Testis (tissue), 2 donors: ENCODE measurements around the gene LEF1.

Source experiments
- CTCF ChIP-seq, 3 experiments: fragments of 450-650 bp in 2 of 3; fragments of 200-600 bp in 1 of 3; sonication (generic) in 1 of 3; IDR thresholded peaks; one replicate each; pipeline ENCODE4 v1.5.1; 2016 to 2019; ENCODE audit warnings: antibody characterized with exemption in 3 of 3, mild to moderate bottlenecking in 2 of 3, moderate library complexity in 1 of 3
- POLR2A ChIP-seq: fragments of 450-650 bp; IDR thresholded peaks from one replicate; pipeline ENCODE4 v1.6.1; 2017; ENCODE audit warnings: antibody characterized with exemption, mild to moderate bottlenecking, moderate library complexity

GRCh38 chr4:108117418-108118182 is 51.1 kb downstream of the LEF1 start:
- TF ChIP-seq CTCF (IDR thresholded peaks at IDR 0.05) (no peak), POLR2A (no peak)
